GM19351 (cell line): ENCODE data around the gene APBB2.
"Not testable (repeated sequence)": the region's sequence is repeated elsewhere in the genome, so short reads cannot be mapped to it uniquely, and the experiment has no call there.

ENCODE experiments used
- ATAC-seq: cut with Tn5 transposase; IDR thresholded peaks from one replicate; pipeline ENCODE4 v1.9.1; 2021; ENCODE audit warnings: mild to moderate bottlenecking, moderate library complexity; ENCODE audit not compliant: unreplicated experiment

The APBB2 gene

DNA sequence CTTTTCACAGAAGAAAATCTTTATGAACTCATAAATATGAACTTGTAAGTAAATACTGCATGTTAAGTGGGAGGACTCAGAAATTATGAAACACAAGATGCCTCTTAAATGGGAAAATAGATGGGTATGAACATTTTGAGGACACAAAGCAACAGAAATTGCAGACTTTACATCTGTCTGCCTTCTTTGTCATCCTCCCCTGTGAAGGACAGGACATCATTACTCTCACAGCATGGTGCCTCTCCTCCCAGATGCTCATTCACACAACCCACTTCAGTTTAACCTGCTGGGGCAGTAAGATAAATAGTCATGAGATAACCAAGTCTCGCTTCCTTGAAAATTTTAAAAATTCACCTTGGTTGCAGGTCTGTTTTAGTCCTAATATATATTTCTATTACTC, 144.5 kb downstream of the APBB2 start:
- ATAC-seq, result no peak

- no peak for ATAC-seq
Observed at GRCh38 chr4:41069257-41069656, 145.1 kb downstream of the APBB2 start.

DNA sequence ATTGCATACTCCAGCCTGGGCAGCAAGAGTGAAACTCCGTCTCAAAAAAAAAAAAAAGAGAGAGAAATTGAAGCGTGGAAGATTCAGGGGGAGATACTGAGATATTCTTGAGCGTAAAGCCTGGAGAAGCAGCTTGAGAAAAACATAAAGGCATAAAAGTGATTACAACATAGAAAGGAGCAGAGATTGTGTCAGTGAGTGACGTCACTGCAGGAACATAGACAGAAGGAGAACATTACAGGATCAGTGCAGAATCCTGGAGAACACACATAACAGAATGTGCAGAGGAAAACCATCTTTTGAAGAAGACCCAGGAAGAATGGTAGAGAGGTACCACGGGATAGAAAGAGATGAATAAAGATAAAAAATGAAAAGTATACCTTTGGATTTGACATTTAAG, 147.0 kb downstream of the APBB2 start:
- no peak for ATAC-seq

- ATAC-seq, result no peak
Observed at GRCh38 chr4:41066049-41066448, 148.3 kb downstream of the APBB2 start.

DNA sequence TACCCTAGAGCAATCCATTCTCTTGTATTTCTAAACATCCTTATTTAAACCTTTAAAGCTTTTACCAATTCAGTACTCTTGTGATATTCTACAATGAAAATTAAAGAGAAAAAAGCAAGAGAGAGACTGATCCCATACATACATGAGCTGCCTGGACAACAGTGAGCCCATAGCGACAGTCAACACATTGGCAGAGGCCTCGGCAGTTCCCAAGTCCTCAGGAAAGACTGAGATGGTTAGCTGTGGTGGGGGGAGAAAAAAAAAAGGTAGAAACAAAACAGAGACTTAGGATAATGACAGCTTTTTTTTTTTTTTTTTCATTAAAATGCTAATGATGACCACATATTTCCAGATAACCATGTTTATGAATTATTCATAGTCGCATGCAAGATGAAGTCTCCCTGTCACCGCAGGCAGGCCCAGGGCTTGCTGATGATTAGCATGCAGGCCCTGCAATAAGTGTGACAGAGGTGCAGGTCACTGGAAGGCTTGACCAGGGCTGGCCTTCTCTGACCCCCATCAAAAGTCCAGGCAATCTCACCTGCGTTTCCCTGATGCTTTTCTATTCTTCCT, 148.8 kb downstream of the APBB2 start:
- no peak for ATAC-seq

DNA sequence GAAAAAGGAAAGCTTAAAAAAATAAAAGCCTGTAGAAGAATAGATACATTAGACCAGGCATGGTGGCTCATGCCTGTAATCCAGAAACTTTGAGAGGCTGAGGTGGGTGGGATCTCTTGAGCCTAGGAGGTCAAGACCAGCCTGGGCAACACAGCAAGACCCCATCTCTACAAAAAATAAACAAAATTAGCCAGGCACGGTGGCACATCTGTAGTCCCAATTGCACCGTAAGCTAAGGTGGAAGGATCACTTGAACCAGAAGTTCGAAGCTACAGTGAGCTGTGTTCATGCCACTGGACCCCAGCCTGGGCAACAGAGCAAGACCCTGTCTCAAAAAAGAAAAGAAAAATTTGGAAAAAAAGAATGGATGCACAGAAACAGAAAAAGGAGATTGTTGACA, 149.4 kb downstream of the APBB2 start:
- no peak for ATAC-seq

DNA sequence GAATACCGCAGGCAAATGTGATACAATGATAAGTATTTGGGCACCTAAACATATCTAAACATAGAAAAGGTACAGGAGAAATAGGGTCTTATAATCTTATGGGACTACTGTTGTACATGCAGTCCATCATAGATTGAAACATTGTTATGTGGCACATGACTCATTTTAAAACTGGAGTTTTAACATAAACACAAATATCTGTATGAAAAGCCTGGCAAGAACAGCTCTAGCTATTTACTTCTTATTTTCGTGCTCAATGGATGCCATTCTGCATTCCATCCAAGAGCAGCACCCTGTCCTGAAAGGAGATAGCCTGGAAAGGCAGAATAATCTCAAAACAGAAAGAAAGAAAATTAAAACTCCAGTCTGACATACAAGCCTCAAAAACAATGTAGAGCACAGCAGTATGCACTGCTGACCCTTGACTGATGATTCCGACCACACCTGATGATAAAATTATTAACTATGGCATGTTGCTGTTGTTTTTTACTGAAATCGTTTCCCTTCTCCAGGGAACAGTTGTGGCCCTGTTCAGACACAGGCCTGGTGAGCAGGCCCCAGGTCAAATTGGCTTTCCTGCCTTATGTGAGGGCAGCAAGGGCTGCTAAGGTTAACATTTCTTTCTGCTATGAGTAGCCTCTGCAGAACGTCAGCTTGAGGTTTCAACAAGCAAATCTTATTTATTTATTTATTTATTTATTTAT, 152.7 kb downstream of the APBB2 start:
- no peak for ATAC-seq

DNA sequence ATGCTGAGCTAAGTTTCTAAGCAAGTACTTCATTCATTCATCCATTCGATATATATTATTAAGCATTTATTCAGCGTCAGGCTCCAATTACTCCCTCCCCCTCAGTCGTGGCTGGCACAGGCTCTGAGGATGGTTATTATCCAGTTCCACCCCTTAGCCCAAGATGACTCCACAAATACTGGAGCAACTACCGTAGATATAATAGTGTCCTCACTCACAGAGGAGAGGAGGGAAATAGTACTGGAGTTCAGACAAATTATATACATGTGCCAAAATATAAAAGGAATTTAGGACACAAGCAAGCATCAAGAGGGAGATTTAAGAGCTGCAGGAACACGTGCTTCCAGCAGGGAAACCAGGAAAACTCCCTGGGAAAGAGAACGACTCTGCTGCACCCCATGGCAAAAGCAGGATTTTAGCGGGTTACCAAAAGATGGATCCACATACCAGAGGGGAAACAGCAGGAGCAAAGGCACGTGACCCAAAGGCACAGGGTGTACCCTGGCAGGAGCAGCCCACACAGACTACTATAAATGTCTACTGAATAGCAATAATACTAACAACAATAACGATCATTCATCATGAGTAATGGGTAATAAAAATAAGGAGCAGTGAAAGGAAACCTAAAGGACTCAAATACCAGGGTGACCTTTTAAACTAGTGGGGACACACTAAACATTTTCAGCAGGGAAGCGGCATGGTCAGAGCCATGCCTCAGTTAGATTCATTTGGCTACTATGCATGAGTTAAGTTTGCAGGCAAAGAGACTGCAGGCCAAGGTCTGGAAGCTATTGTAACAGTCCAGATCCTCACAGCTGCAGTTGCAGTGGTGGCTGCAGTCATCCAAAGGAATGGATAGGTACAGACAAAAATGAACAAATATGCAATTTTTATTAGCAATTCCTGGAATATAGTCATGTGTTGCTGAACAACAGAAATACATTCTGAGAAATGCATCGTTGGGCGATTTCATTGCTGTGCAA, 153.7 kb downstream of the APBB2 start:
- no peak for ATAC-seq

- ATAC-seq, result not testable (repeated sequence)
Observed at GRCh38 chr4:41059411-41059810, 154.9 kb downstream of the APBB2 start.

- ATAC-seq, result no peak
Observed at GRCh38 chr4:41058426-41058825, 155.9 kb downstream of the APBB2 start.

GRCh38 chr4:41057467-41057866, 156.9 kb downstream of the APBB2 start:
- ATAC-seq, result no peak

GRCh38 chr4:41052287-41052686, 162.1 kb downstream of the APBB2 start:
- no peak for ATAC-seq

- ATAC-seq, result no peak
Observed at GRCh38 chr4:41050880-41051775, 163.2 kb downstream of the APBB2 start.

DNA sequence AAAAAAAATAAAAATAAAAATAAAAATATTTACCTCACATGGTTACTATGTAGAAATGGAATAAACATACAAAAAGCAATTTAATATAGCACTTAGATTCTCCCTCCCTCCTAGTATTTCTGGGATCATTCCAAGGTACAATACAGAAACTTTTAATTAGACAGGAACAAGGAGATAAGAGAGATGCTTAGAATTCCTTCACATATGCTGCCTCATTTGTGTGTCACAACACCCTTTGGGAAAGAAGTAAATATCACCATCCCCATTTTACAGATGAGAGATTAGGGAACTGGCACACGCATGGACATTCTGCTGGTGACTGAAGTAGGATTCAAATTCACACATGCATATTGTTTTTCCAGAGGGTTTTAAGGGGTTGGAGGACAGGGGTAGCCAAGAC, 164.2 kb downstream of the APBB2 start:
- ATAC-seq, result no peak

GRCh38 chr4:41049176-41049575, 165.2 kb downstream of the APBB2 start:
- ATAC-seq, result not testable (repeated sequence)

DNA sequence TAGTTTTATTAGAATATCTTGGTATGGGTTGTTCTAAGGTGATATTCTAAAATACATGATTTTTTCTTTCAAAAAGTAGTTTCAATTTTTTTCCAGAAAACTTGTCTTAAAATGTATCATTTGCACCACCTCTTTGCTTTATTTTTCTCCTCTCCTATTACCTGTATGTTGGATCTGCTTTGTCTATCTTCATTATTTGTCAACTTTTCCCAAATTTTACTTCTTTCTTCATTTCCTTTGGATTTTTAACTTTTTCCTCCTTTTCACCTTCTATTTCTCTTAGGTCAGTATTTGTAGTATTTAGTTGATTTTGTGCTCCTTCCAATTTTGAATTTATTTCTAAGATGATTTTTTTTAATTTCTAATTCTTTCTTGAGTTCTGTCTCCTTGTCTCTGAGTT, 169.6 kb downstream of the APBB2 start:
- ATAC-seq, result no peak

GRCh38 chr4:41044165-41044564, 170.2 kb downstream of the APBB2 start:
- no peak for ATAC-seq

DNA sequence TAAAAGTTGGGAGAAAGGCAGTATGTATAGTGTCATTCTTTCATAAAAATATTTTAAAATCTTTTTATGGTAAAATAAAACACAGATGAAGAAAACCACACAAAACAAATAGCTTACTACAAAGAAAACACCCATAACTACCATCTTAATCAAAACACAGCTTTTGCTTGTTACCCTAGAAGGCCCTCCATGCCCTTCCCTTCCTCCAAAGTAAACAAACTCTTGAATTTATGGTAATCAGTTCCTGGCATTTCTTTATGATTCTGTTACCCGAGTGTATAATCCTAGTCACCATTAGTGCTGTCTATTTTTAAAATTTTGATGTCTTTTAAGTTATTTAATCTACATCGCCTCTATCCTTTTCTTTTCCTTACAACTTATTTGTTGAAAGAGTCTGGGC, 170.9 kb downstream of the APBB2 start:
- ATAC-seq, result no peak

GRCh38 chr4:41041551-41041950, 172.8 kb downstream of the APBB2 start:
- no peak for ATAC-seq

DNA sequence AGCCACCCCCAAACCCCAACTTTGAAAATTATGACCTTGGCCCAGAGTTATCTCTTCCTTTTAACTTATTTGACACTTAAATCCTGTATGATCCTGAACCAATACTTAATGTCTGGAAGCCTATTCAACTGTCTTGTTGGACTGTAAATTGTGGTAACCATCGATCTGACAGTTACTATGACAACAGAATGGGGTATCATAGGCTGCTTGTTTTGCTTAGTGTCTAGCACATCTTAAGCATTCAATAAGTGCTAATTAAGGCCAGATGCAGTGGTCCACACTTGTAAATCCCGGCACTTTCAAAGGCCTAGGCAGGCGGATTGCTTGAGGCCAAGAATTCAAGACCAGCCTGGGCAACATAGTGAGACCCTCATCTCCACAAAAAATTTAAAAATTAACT, 175.0 kb downstream of the APBB2 start:
- no peak for ATAC-seq

- ATAC-seq, result no peak
Observed at GRCh38 chr4:41038304-41038703, 176.0 kb downstream of the APBB2 start.
